Measurements from ENCODE around the gene NTRK3.
"Not testable (repeated sequence)": the region's sequence is repeated elsewhere in the genome, so short reads cannot be mapped to it uniquely, and the experiment has no call there.

Gene NTRK3

DNA sequence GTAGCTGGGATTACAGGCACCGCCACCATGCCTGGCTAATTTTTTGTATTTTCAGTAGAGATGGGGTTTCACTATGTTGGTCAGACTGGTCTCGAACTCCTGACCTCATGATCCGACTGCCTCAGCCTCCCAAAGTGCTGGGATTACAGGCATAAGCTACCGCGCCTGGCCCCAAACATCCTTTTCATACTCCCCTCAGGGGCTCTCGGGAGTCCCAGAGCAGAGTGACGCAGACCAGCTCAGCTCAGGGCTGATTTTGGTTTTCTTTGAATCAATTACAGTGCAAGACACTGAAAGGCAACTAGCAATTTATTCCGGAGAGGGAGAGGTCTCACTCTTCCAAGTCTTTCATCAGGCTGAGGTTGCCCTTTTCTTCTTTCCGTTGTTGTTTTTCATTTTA is 184.4 kb downstream of the NTRK3 start:
- DNase-seq: not testable (repeated sequence)

DNA sequence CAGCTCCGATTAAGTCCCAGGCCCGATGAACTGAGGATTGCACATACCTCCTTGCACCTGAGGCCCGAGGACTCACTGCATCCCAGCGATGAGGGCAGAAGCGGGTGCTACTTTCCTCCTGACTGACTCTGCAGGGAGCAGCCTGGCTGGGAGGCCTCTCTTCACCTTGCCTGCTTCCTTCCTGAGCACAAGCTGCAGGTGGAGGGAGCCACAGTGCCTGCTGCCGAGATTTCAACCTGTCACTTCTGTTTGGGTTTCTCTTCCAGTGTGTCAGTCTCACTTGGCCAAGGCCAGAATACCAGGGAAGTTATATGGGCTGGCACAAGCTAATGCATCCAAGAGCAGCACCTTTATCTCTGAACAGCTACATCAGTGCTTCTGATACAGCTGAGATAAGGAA is 185.4 kb downstream of the NTRK3 start:
- DNase-seq: peak in 1 of 3 experiments; percentile 15

DNA sequence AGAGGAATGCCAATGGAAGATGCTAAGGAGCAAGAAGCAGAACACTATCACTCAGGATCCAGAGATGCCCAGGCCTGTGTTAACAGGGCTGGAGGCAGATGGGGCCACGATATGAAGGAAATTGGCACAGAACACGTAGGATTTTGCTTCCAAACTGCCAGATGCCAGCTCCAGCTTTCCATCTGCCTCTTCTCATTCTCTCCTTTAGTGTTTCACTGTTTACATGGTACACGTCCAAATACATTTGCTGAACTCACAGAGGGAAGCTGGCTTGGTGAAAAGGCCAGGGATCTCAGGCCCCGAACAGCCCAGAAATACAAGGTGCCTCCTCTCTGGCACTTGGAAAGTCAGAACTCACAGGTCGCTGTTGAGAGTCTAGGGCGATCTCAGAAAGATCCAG is 187.0 kb downstream of the NTRK3 start:
- no peak for DNase-seq

DNA sequence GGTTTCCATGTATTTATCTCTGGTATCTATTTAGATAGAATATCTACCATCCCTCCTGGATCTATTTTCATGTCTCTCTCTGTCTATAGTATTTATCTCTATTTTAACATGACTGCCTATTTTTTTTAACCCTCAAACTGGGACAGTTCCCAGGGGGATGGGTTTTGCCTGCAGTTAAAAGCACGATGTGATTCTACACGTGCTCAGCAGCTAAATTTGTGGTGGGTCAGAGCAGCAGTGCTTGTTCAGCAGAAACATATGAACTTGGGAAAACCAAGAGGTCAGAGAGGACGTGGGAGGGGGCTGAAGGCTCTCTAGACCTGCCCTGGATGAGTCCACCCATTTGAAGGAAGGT is 189.2 kb downstream of the NTRK3 start:
- DNase-seq: no peak

DNA sequence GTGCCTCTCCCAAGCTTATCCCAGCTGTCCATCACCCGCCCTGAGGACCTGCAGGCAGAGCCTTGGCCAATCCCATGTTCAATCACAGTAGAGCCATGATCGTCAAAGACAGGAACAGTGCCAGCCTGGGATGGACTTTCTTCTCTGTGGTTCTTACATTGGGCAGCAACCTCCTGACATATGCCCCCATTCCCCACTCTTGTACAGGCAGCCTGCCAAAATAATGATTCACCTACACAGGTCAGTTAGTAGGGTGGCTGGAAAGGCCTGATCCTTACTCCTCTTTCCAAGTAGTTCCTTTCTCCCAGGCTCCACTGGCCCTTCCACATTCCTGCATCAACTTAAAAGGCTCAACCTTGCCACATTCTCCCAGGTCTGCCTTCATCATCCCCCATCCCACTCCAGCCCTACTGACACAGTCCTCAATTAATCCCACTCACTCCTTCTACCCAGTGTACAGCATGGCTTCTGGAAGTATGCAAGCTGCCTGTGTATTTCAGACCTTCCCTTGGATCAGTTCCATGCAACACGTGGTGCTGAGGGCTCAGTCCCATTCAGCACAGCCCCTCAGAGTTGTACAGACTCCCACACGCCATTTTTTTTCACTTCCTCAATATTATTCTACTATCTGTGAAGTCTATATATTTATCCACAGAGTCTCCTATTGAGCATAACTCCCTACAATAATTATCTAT is 189.8 kb downstream of the NTRK3 start:
- no peak for DNase-seq

DNA sequence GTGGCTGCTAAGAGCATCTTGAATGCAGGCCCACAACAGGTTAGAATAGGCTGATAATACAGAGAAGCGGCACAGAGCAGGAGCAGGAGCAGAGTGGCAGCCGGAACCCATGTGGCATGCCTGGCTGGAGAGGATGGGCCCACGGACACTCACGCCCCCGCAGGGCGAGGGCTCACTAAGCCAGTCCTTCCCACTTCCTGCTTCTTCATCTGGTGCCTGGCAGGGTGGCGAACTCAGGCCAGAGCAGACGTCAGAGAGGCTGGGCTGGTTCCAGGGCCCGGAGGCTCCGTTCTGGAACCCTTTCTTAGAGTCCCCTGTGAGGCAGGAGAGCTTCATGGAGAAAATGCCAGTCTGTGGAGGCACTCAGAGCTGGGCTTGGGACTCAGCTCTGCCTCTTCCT is 195.1 kb downstream of the NTRK3 start:
- no peak for DNase-seq

DNA sequence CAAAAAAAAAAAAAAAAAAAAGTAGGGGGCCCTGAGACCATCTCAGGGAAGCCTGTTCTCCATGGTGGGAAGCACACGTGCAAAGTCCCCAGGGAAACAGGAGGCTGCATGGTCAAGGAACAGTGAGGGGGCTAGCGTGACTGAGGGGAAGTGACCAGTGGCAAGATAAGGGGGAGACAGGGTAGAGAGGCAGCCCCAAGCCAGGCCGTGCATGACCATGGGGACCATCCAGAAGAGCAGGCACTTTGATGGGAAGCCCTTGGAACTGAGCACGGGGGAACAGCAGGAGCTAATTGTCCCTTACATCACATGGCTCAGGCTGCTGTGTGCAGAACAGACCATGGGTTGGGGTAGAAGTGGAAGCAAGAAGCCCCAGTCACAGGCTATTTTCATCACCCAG is 196.2 kb downstream of the NTRK3 start:
- DNase-seq: no peak

DNA sequence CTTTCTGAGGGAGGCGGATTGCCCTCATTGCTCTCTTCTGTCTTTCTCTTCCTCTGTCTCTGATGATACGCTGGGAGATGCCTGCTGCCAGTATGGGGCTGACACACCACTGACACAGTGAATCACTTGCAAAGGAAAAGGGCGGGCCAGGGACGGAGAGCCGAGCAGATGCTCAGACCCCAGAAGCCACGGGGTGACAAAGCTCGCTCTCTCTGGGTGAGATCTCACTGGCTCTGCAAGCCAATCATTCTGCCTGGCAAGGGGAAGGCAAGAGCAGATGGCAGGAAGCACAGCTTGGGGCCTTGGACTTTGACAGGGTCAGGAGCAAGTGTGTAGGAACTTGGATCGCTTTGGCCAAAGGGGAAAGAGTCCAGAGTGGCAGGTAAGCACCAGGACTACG is 198.7 kb downstream of the NTRK3 start:
- no peak for DNase-seq

DNA sequence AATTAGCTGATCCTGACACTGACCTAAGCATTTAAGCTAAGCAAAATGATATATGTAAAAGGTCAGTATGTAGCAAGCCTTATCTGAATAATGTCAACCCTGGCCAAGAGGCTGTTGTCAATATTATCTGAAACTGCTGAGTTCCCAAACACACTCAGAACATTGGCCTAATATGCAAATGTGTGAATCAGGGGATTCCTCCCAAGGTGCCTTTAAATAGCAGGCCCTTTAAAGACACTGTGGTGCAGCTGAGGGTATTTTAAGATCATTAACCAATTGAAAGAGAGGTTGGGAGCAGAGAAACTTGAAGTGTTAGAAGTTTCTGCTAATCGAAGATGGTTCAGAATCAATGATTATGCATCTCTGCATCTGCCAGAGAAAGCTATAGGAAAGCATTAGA is 207.0 kb downstream of the NTRK3 start:
- DNase-seq: no peak

DNA sequence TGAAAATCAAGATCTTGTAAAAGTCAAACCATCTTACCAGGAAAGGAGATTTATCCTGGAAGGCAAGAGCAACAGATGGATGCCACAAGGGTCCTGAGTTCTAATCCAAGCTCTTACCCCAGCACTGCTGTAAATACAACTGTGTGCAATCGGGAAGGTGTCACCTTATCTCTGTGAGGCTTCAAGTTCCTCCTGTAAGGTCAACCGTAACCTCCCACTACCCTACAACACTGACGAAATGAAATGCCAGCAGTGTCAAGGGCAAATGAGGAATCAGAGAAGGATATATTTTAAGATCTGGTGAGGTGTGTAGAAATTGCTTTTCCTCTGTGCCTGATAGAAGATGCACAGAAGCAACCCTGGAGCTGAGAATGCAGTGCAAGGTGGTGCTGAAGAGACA is 207.8 kb downstream of the NTRK3 start:
- DNase-seq: no peak

DNA sequence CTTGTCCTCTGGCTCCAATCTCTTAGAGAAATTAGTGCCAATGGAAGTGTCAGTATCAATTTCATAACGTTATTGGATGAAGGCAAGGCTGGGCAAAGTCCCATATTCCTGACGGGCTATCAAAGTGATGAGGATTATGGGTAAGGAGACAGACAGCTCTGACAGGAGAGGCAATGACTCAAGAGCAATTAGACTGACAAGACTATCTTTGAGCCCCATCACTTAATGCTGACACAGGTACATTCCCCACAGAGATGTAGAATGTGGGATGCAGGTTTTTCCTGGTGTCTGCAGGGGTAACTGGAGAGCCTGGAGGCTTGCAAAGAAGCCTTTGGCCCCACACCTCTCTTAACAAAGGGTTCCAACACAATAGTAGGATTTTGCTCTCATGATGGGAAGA is 208.3 kb downstream of the NTRK3 start:
- DNase-seq: no peak

DNA sequence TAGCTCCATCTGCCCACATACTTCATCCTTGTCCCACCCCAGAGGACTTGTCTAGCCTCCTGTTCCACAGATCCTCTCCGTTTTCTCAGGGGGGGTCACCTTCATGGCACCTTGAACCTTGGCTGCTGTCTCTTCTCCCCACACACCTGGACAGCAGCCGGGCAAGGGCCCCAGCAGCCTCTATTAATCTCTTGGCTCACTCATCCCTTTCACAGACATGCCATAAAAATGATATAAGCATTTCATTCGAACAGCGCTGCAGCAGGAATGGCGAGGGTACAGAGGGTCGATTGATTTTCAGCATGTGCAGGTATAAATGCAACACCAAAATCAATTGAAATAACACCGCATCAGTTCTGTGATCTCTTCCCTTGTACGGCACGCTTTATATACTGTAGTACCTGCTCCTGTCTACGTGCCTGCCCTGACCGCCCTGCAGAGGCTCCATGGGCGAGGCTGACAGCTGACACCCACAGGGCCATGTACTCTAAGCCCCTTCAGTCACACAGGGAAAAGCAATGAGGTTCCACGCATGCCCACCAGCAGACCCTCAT is 209.9 kb downstream of the NTRK3 start:
- no peak for DNase-seq

DNA sequence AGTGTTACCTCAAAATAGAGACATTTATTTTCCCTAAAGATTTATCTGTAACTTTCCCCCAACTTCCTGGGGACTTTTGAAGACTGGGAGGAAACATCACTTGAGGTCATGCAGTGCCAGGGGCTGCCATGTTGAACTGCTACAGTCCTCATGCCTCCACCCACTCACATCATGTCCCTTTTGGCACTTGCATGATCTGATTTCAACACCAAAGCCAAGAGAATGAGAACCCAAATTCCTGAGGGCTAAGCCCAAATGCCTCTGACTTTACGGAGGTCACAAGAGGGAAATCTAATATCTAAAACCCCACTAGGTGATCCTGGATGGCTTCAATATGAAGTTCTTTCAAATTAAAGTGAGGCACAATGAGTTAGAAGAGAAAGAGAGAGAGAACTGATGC is 213.1 kb downstream of the NTRK3 start:
- no peak for DNase-seq

DNA sequence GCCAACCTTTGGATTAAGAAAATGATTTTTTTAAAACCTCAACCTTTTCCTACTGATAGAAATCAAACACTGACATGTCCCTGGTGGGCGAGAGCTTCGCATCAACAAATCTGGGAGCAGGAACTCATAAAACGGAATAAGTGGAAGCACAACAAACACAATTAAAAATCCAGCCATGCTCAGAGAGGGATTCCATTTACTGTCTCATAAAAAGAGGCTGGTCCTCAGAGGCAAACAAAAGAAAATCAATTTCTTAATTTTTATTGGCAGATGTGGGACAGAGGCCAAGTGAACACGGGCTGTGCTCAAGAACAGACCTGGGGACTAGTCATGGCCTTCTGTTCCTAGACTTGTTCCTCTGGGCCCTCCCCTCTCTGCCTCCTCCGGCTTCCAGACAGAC is 214.5 kb downstream of the NTRK3 start:
- DNase-seq: peak in 1 of 3 experiments; percentile 22

DNA sequence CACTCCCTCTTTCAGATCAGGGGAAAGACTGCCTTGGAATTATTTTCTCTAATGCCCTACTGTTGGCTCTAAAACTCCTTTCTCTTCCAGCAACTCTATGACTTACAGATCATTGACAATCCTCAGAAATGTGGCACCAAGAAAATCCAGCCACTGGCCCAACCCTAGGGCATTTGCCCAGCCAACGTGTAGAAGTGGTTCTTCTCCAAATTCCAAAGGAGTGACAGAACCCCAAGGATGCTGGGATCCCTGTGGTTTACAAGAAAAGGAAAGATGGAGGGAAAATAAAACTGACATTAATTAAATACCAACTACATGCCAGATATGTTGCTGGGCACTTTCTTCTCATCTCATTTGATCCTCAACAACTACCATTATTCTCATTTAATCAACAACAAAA is 216.0 kb downstream of the NTRK3 start:
- no peak for DNase-seq

DNA sequence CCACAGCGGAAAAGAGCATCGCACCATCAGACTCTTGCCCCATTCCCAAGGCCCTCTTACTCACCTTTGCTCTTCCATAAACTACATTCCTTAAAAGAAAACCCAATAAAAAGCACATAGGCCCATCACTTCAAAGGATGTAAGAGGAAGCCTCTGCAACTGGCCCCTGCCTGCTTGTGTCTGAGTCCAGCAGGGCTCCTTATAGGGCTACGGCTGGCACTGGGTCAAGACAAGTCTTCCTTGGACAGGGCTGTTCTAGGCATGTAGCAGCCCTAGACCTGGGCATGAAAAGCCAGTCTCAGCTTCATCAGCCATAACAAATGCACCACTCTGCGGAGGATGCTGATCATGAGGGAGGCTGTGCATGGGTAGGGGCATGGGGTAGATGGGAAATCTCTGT is 218.3 kb downstream of the NTRK3 start:
- no peak for DNase-seq

DNA sequence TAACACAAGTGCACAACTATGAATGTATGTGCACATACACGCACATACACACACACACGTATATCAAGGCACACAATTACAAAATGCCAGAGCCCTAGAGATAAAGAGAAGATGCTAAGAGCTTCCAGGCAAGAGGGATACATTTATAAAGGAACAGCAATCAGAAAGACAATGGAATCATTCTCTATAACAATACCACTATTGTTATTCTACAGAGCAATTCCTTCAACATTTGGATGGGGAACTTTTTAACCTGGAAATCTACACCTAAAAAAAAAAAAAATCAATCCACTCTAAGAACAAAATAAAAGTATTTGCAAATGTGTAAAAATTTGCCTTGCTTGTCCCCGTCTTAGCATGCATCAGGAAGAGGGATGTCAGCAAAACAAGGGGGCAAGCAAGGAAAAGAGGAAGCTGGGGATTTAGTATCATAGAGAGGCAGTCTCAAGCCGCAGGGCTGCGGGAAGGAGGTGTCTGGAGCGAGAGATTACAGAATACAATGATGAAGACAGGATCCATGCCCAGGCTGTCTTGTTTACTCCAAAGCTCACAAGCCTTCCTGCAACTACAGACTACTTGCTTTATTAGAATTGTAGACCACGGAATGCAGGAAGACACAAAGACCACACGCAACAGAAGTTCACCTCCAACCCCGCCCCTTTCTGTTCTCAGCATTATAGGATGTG is 220.2 kb downstream of the NTRK3 start:
- no peak for DNase-seq

DNA sequence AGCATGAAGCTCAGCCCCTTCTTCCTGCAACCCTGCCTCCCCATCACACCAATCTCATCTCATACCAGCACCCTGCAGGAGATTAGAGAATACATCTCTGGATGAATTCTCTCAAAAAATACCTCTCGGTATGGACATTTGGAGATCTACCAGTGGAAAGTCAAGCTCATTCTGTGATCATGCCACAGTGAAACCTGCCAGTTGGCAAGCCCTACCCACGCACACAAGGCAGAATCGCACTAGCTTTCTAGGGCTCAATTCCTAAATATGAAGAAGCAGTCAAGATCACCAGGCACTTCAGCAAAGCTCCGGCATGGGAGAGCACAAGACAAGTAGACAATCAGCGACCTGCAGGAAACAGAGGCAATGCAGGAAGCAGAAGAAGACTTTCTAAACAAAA is 221.2 kb downstream of the NTRK3 start:
- DNase-seq: no peak

DNA sequence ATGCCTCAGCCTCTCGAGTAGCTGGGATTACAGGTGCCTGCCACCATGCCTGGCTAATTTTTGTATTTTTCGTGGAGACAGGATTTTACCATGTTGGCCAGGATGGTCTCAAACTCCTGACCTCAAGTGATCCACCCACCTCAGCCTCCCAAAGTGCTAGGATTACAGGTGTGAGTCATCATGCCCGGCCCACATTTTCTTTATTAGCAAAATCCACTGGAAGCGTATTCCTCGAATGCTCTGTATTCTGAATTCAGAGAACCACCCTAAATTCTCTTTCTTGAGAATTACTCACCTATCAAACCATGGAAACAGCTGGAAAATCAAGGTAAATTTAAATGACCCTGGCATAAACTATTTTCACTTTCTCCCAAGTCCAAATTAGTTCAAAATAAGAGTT is 223.1 kb downstream of the NTRK3 start:
- DNase-seq: not testable (repeated sequence)

DNA sequence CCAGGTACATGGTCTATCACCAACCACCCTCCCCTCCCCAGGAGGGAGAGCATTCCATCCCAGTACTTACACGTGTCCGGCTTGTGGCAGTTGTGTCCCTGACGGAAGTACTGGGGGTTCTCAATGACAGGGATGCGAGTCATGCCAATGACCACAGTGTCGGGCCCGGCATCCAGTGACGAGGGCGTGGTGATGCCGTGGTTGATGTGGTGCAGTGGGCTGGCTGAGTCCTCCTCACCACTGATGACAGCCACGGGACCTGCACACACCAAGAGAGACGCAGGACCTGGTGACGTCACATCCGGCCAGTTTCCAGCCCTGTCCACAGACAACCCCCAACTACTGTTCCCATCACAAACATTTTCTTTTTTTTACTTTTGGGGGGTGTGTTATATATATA is 223.8 kb downstream of the NTRK3 start:
- DNase-seq: no peak

DNA sequence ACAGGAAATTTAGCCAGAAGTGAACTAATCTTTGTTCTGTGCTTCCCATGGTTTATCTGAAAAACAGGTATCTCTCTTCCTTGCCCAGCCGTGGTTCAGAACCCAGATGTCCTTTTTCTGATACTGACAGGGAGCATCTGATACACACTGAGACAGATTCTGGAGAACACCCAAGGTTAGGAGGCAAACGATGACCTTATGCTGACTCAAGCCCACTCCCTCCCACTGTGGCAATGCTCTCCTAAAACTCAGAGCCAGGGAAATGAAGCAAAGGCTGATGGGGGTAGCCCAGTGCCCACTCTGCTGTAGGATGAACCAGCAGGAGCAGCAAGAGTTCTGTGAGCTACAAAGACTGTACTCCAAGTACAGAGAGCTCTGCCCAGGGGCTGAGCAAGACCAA is 225.1 kb downstream of the NTRK3 start:
- DNase-seq: no peak

DNA sequence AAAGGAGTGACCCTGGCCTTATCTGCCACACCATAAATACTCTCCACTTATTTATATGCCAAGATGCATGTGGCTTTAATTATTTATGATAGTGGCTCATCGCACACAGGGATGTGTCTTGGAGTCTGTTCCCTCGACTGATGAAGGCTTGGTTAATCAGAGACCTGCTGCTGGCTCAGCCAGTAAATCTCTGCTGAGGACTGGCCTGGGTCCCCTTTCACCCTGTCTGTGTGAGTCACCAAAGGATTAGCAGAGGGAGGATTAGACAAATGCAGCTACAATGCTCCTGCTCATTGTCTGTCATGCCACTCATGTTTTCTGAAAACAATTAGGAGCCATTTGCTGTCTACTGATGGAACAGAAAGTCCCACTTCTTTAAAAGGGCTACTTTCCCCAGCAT is 226.8 kb downstream of the NTRK3 start:
- DNase-seq: no peak

DNA sequence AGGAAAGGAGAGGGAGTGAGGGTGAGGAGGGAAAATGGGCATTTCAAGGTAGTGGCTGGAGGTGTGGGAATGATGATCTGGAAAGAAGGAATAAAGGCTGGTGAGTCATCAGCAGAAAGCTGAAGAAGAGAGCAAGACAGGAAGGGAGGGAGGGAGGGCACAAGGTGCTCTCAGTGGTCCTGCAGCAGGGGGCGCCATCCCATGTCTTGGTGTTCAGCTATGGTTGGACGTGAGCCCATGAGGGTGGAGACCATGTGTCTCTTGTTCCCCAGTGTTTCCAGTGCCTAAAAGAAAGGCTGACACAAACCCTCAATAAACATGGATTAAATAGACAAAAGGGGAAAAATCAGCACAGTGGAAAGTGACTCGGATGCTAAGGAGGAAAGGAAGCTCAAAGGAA is 228.5 kb downstream of the NTRK3 start:
- no peak for DNase-seq

DNA sequence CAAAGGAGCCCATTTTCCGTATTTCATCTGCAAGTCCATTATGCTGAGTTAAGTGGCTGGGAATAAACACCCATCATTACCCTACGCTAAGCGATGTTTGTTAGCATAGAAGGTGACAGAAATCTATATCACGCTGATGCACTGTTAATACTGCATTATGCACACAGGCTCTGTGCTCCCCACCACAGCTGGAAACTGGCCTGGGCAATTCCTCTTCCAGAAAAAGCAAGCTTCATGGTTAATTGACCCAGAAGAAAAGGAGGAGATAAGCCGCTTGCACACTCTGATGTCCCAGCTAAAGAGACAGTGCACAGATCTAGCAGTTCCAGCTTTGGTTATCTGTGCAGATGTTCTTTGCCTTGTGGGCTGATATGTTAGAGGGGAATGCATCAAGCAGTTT is 232.6 kb downstream of the NTRK3 start:
- peak in 2 of 3 experiments; percentile 44 to 64 for DNase-seq

DNA sequence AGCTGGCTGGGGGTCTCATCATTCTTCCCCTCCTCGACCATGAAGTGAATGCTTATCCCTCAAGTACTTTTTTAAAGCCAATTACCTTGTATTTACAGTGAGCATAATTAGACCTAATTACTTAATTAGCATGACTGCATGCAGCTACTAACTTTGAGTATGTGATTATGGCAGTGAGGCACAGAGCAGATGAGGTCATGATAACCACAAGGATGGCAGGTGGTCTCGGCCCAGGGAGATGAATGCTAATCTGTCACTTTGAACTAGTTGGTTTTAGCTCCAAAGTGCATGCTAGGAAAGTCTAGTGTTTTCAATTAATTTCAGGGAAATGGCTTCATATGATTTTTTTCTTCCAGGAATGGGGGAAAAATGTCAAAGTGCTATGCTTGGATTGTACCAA is 233.8 kb downstream of the NTRK3 start:
- DNase-seq: peak in 2 of 3 experiments; percentile 55 to 89

All from NCI-H1417 (cell line).